ENCODE results near the gene HSD17B11.
"Not testable (repeated sequence)": the region's sequence is repeated elsewhere in the genome, so short reads cannot be mapped to it uniquely, and the experiment has no call there.

Gene HSD17B11

DNA sequence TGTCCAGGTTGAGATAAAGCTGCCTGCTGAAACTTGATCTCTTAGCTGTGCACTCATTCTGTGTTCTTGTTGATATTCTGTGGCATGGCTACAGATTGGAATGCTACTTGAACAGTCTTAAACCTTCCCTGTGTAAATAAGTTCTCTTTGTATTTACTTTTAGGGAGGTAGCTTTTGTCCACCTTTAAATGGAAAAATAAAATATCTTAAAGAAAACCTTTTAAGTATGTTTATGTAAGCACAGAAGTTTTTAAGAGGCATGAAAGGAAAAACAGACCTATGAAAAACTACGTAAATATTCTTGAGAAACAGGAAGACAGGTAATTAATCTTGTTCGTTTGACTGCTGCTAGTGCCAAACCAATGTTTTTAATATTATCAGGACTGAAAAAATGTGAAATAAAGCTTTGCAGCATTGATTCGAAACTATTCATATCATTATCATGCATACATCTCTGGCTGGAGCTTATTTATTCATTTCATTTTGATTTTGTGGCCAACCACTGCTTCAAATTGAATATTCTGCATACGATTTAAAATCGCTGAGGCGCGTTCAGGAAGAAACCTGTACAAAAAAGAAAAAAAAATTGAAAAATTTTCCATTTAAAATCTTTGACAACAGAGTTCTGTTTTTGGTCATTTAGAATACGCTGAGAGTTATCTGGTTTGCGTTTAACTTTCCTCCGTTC lies 86.1 kb downstream of the HSD17B11 start:
- no peak for DNase-seq

DNA sequence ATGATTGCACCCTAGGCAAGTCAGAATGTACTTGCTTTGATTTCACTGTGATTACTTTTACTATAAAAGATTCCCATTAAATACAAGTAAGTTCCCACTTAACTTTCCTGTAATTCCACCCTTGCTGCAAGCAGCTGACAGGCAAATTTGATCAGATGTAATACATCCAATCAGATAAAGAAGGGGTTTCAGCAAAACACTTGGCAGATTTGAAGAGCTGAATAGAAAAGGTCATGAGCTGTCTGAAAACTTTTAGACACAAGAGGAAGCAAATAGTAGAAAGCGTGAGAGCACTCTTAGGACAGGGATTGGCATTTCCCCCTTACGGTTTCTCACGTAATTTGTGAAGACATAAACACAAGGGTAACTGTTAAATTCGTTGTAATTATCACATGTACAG lies 91.1 kb downstream of the HSD17B11 start:
- DNase-seq = no peak

DNA sequence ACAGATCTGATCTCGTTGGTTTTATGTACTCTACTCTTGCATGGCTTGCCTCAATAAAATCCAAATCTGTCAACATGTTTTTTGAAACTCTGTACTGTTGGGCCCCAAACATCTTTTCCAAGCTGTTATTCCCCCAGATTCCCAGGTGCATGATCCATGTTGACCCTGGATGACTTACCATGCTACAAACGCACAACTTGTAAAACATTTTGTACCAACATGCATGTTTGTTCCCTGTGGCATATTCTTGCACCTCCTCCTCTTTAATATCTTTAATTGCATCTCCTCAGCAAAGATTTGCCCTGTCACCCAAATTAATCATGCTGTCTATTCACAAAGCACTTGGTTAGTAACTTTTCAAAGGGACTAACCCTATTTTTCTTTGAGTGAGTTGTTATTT lies 92.6 kb downstream of the HSD17B11 start:
- DNase-seq = no peak

DNA sequence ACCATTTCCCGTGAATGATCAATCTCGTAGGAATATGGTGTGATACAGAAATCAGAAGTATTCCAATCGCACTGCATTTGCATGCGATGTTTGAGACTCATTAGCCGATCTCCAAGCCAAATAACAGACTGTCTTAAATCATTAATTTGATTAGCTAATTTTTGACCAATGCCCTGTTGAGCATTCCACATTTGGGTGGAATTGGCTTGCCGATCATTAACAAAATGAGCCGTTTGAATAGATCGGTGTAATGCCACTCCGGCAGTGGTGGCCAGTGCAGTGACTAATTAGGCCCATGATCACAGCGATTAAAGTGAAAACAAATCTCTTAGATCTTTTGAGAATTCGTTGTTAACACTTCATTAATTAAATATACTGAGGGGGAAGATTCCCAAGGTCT lies 96.1 kb downstream of the HSD17B11 start:
- DNase-seq = not testable (repeated sequence)

GRCh38 chr4:87293889-87294288 lies 97.1 kb downstream of the HSD17B11 start:
- DNase-seq = not testable (repeated sequence)

DNA sequence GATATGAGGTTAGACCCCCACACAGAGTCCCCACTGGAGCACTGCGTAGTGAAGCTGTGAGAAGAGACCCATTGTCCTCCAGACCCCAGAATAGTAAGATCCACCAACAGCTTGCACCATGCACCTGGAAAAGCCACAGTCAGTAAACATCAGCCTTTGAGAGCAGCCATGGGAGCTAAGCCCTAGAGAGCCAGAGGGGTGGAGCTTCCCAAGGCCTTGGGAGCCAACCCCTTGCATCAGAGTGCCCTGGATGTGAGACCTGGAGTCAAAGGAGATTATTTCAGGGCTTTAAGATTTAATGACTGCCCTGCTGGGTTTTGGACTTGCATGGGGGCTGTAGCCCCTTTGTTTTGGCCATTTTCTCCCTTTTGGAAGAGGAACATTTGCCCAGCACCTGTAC lies 104.0 kb downstream of the HSD17B11 start:
- no peak for DNase-seq
